T-helper 1 cell treated with Interleukin-12 subunit alpha and Interleukin-12 subunit beta and Interleukin-4 antibody, amounts not matched to agents 30 μg/mL and 1 μg/mL, for 36 hours (primary cell): ENCODE data around the gene SECISBP2.
"Not testable (repeated sequence)": the region's sequence is repeated elsewhere in the genome, so short reads cannot be mapped to it uniquely, and the experiment has no call there.

Experiments used
- H3K27ac Mint-ChIP-seq: one replicate; pipeline ENCODE4 v1.8.0; 2021; ENCODE audit warnings: mild to moderate bottlenecking, mixed read lengths
- H3K27me3 Mint-ChIP-seq: one replicate; pipeline ENCODE4 v1.8.0; 2021; ENCODE audit warnings: low read depth, mixed read lengths
- H3K36me3 Mint-ChIP-seq: one replicate; pipeline ENCODE4 v1.8.0; 2021; ENCODE audit warnings: low read depth, mixed read lengths
- H3K4me1 Mint-ChIP-seq: one replicate; pipeline ENCODE4 v1.8.0; 2021; ENCODE audit warnings: low read depth, mixed read lengths
- H3K4me3 Mint-ChIP-seq: one replicate; pipeline ENCODE4 v1.8.0; 2021; ENCODE audit warnings: mild to moderate bottlenecking, moderate library complexity, mixed read lengths
- H3K9me3 Mint-ChIP-seq: one replicate; pipeline ENCODE4 v1.8.0; 2021; ENCODE audit warnings: mixed read lengths

The SECISBP2 gene

GRCh38 chr9:89317282-89317681 lies 1.0 kb upstream of the SECISBP2 start:
- Mint-ChIP-seq H3K27me3 (no peaks in the 10 kb centered on the region), H3K4me1 (peaks cover 67% of the 10 kb centered on the region), H3K4me3 (peak overlapping the region; percentile 87), H3K9me3 (no peaks in the 10 kb centered on the region), H3K27ac (peak overlapping the region; percentile 83), H3K36me3 (peaks cover 47% of the 10 kb centered on the region)

- peaks cover 48% of the 10 kb centered on the region for H3K36me3 Mint-ChIP-seq
- H3K4me1 Mint-ChIP-seq: peaks cover 62% of the 10 kb centered on the region
- H3K4me3 Mint-ChIP-seq: peak overlapping the region; percentile 85
- no peaks in the 10 kb centered on the region for H3K27me3 Mint-ChIP-seq
- peak overlapping the region; percentile 96 for H3K27ac Mint-ChIP-seq
- H3K9me3 Mint-ChIP-seq: no peaks in the 10 kb centered on the region
Measured at GRCh38 chr9:89319015-89319905, 960 bp downstream of the SECISBP2 start.

GRCh38 chr9:89323390-89323789 lies 5.1 kb downstream of the SECISBP2 start:
- Mint-ChIP-seq H3K4me3 (no peak overlapping the region), H3K9me3 (no peaks in the 10 kb centered on the region), H3K36me3 (peaks cover 18% of the 10 kb centered on the region), H3K27me3 (no peaks in the 10 kb centered on the region), H3K27ac (no peak overlapping the region), H3K4me1 (peaks cover 32% of the 10 kb centered on the region)

- Mint-ChIP-seq H3K4me1 (peaks cover 17% of the 10 kb centered on the region), H3K36me3 (peaks cover 28% of the 10 kb centered on the region), H3K9me3 (no peaks in the 10 kb centered on the region), H3K27ac (no peak overlapping the region), H3K4me3 (no peak overlapping the region), H3K27me3 (no peaks in the 10 kb centered on the region)
Measured at GRCh38 chr9:89325733-89326132, 7.4 kb downstream of the SECISBP2 start.

- H3K4me1 Mint-ChIP-seq: peaks cover 5% of the 10 kb centered on the region
- H3K27ac Mint-ChIP-seq: no peak overlapping the region
- H3K36me3 Mint-ChIP-seq: peaks cover 24% of the 10 kb centered on the region
- H3K27me3 Mint-ChIP-seq: no peaks in the 10 kb centered on the region
- H3K9me3 Mint-ChIP-seq: no peaks in the 10 kb centered on the region
- H3K4me3 Mint-ChIP-seq: no peak overlapping the region
Measured at GRCh38 chr9:89328064-89328463, 9.8 kb downstream of the SECISBP2 start.

- Mint-ChIP-seq H3K4me1 (peaks cover 3% of the 10 kb centered on the region), H3K27me3 (no peaks in the 10 kb centered on the region), H3K27ac (no peak overlapping the region), H3K9me3 (no peaks in the 10 kb centered on the region), H3K36me3 (peaks cover 34% of the 10 kb centered on the region), H3K4me3 (no peak overlapping the region)
Measured at GRCh38 chr9:89329917-89330316, 11.6 kb downstream of the SECISBP2 start.

- peaks cover 3% of the 10 kb centered on the region for H3K4me1 Mint-ChIP-seq
- no peak overlapping the region for H3K27ac Mint-ChIP-seq
- H3K36me3 Mint-ChIP-seq: peaks cover 34% of the 10 kb centered on the region
- H3K9me3 Mint-ChIP-seq: no peaks in the 10 kb centered on the region
- no peaks in the 10 kb centered on the region for H3K27me3 Mint-ChIP-seq
- H3K4me3 Mint-ChIP-seq: no peak overlapping the region
Measured at GRCh38 chr9:89330513-89330912, 12.2 kb downstream of the SECISBP2 start.

GRCh38 chr9:89339807-89340206 lies 21.5 kb downstream of the SECISBP2 start:
- Mint-ChIP-seq H3K4me3 (no peak overlapping the region), H3K27ac (no peak overlapping the region), H3K36me3 (peaks cover 61% of the 10 kb centered on the region), H3K27me3 (no peaks in the 10 kb centered on the region), H3K4me1 (peaks cover 21% of the 10 kb centered on the region), H3K9me3 (peaks cover 5% of the 10 kb centered on the region)

- Mint-ChIP-seq H3K36me3 (peaks cover 65% of the 10 kb centered on the region), H3K4me3 (no peak overlapping the region), H3K9me3 (peaks cover 5% of the 10 kb centered on the region), H3K4me1 (peaks cover 21% of the 10 kb centered on the region), H3K27me3 (no peaks in the 10 kb centered on the region), H3K27ac (peak overlapping the region; percentile 43)
Measured at GRCh38 chr9:89340332-89340731, 22.0 kb downstream of the SECISBP2 start.

- no peaks in the 10 kb centered on the region for H3K27me3 Mint-ChIP-seq
- H3K4me3 Mint-ChIP-seq: no peak overlapping the region
- H3K27ac Mint-ChIP-seq: no peak overlapping the region
- peaks cover 5% of the 10 kb centered on the region for H3K9me3 Mint-ChIP-seq
- H3K4me1 Mint-ChIP-seq: peaks cover 21% of the 10 kb centered on the region
- H3K36me3 Mint-ChIP-seq: peaks cover 74% of the 10 kb centered on the region
Measured at GRCh38 chr9:89342213-89342612, 23.9 kb downstream of the SECISBP2 start.

GRCh38 chr9:89342948-89343347 lies 24.6 kb downstream of the SECISBP2 start:
- no peak overlapping the region for H3K27ac Mint-ChIP-seq
- no peak overlapping the region for H3K4me3 Mint-ChIP-seq
- H3K4me1 Mint-ChIP-seq: peaks cover 21% of the 10 kb centered on the region
- peaks cover 70% of the 10 kb centered on the region for H3K36me3 Mint-ChIP-seq
- H3K27me3 Mint-ChIP-seq: no peaks in the 10 kb centered on the region
- peaks cover 5% of the 10 kb centered on the region for H3K9me3 Mint-ChIP-seq

- not testable (repeated sequence) for H3K27me3 Mint-ChIP-seq, H3K4me3 Mint-ChIP-seq, H3K9me3 Mint-ChIP-seq, H3K27ac Mint-ChIP-seq
- peaks cover 18% of the 10 kb centered on the region for H3K4me1 Mint-ChIP-seq
- peaks cover 73% of the 10 kb centered on the region for H3K36me3 Mint-ChIP-seq
Measured at GRCh38 chr9:89343812-89344211, 25.5 kb downstream of the SECISBP2 start.

- Mint-ChIP-seq H3K4me3 (no peak overlapping the region), H3K9me3 (peaks cover 5% of the 10 kb centered on the region), H3K36me3 (peaks cover 80% of the 10 kb centered on the region), H3K27me3 (no peaks in the 10 kb centered on the region), H3K27ac (no peak overlapping the region), H3K4me1 (peaks cover 11% of the 10 kb centered on the region)
Measured at GRCh38 chr9:89345476-89345875, 27.2 kb downstream of the SECISBP2 start.

GRCh38 chr9:89346696-89347095 lies 28.4 kb downstream of the SECISBP2 start:
- Mint-ChIP-seq H3K9me3 (peaks cover 5% of the 10 kb centered on the region), H3K27ac (no peak overlapping the region), H3K4me1 (peaks cover 9% of the 10 kb centered on the region), H3K36me3 (peaks cover 79% of the 10 kb centered on the region), H3K4me3 (no peak overlapping the region), H3K27me3 (no peaks in the 10 kb centered on the region)

- no peak overlapping the region for H3K4me3 Mint-ChIP-seq
- H3K36me3 Mint-ChIP-seq: peaks cover 79% of the 10 kb centered on the region
- no peak overlapping the region for H3K27ac Mint-ChIP-seq
- peaks cover 5% of the 10 kb centered on the region for H3K9me3 Mint-ChIP-seq
- no peaks in the 10 kb centered on the region for H3K27me3 Mint-ChIP-seq
- peaks cover 14% of the 10 kb centered on the region for H3K4me1 Mint-ChIP-seq
Measured at GRCh38 chr9:89347651-89348050, 29.4 kb downstream of the SECISBP2 start.
